GM19239 (cell line): Measurements from ENCODE around the gene APBA2.

ENCODE experiments used
- DNase-seq: peaks from one replicate; pipeline ENCODE4 v3.0.0; 2011; ENCODE audit warnings: low spot score; ENCODE audit not compliant: insufficient read length
- FAIRE-seq: peaks from 2 replicates; lab custom pipeline; 2011; peaks lifted over from hg19 to GRCh38; lab: Jason Lieb, UNC

APBA2 gene

GRCh38 chr15:29122506-29122905 is 236.7 kb downstream of the APBA2 start:
- no peak for FAIRE-seq

GRCh38 chr15:29123171-29123570 is 237.4 kb downstream of the APBA2 start:
- DNase-seq (no peak), FAIRE-seq (no peak)

More at GRCh38 chr15:29122506-29122905, 236.7 kb downstream of the APBA2 start:
- no peak for DNase-seq

GRCh38 chr15:29123991-29124390 is 238.2 kb downstream of the APBA2 start:
- no peak for FAIRE-seq
- no peak for DNase-seq

GRCh38 chr15:29124581-29125381 is 239.0 kb downstream of the APBA2 start:
- FAIRE-seq (no peak), DNase-seq (no peak)

- no peak for FAIRE-seq
- no peak for DNase-seq
Measured at GRCh38 chr15:29125382-29126207, 239.8 kb downstream of the APBA2 start.

GRCh38 chr15:29126208-29126536 is 240.4 kb downstream of the APBA2 start:
- FAIRE-seq (no peak), DNase-seq (no peak)

GRCh38 chr15:29126821-29127461 is 241.2 kb downstream of the APBA2 start:
- FAIRE-seq (no peak), DNase-seq (no peak)

- FAIRE-seq (no peak), DNase-seq (no peak)
Measured at GRCh38 chr15:29127506-29128430, 242.0 kb downstream of the APBA2 start.

GRCh38 chr15:29128671-29129070 is 242.9 kb downstream of the APBA2 start:
- FAIRE-seq (no peak), DNase-seq (no peak)

- FAIRE-seq: no peak
- no peak for DNase-seq
Measured at GRCh38 chr15:29129221-29129620, 243.4 kb downstream of the APBA2 start.

- no peak for DNase-seq
- no peak for FAIRE-seq
Measured at GRCh38 chr15:29129926-29130325, 244.2 kb downstream of the APBA2 start.

- FAIRE-seq: no peak
- DNase-seq: no peak
Measured at GRCh38 chr15:29130476-29130875, 244.7 kb downstream of the APBA2 start.

GRCh38 chr15:29130951-29131839 is 245.4 kb downstream of the APBA2 start:
- FAIRE-seq: no peak

GRCh38 chr15:29131840-29132420 is 246.2 kb downstream of the APBA2 start:
- FAIRE-seq (no peak), DNase-seq (no peak)

More at GRCh38 chr15:29130951-29131839, 245.4 kb downstream of the APBA2 start:
- no peak for DNase-seq

GRCh38 chr15:29132735-29133181 is 247.0 kb downstream of the APBA2 start:
- DNase-seq: no peak
- FAIRE-seq: no peak

- DNase-seq (no peak), FAIRE-seq (no peak)
Measured at GRCh38 chr15:29133321-29133720, 247.5 kb downstream of the APBA2 start.

- DNase-seq (no peak), FAIRE-seq (no peak)
Measured at GRCh38 chr15:29133791-29134190, 248.0 kb downstream of the APBA2 start.

- DNase-seq: no peak
- no peak for FAIRE-seq
Measured at GRCh38 chr15:29134239-29134638, 248.5 kb downstream of the APBA2 start.
